ENCODE results near the gene MAD1L1. TPM values are rescaled to one million over a fixed set of nuclear protein-coding genes. Genes with fewer than 3 reads are reported as not detected.

The MAD1L1 gene
- total and polyA plus RNA-seq, 2 donors (not counting 3 experiments of a cell fraction or from before 2014, with no cell fraction given): 34.1 to 42.3 TPM

DNA sequence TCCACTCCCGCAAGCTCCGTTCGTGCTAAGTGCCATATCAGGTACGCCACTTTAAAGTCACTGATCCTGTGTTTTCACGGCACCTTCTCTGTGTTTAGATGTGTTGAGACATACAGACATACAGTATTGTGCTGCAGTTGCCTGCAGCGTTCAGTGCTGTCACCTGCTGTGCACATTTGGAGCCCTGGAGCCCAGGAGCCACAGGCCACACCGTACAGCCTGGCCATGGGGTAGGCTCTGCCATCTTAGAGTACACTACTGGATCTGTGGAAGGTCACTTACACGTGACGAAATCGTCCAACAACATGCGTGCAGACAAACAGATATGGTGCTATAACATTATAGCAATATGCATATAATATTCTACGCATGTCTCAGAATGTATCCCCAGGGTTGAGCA is 451.4 kb downstream of the MAD1L1 start:
- H3K27ac ChIP-seq (ENCODE audit: insufficient read depth, low read depth, low read length): no peak overlapping the region
- intact Hi-C loops (cut with micrococcal nuclease): no loop called here
- no peaks in the 10 kb centered on the region for H3K9me3 ChIP-seq (replicated peaks; ENCODE audit: control insufficient read depth, insufficient read depth, low read length)
- DNase-seq (ENCODE audit: low read depth, low spot score): no peak
- no peaks in the 10 kb centered on the region for H3K79me2 ChIP-seq (ENCODE audit: control insufficient read depth, insufficient read depth, low read length)
- no peaks in the 10 kb centered on the region for H3K36me3 ChIP-seq (ENCODE audit: control insufficient read depth in 2 of 2, extremely low read depth in 1 of 2, insufficient read depth in 2 of 2, low read length in 2 of 2)
- TF ChIP-seq, protein P1, sequence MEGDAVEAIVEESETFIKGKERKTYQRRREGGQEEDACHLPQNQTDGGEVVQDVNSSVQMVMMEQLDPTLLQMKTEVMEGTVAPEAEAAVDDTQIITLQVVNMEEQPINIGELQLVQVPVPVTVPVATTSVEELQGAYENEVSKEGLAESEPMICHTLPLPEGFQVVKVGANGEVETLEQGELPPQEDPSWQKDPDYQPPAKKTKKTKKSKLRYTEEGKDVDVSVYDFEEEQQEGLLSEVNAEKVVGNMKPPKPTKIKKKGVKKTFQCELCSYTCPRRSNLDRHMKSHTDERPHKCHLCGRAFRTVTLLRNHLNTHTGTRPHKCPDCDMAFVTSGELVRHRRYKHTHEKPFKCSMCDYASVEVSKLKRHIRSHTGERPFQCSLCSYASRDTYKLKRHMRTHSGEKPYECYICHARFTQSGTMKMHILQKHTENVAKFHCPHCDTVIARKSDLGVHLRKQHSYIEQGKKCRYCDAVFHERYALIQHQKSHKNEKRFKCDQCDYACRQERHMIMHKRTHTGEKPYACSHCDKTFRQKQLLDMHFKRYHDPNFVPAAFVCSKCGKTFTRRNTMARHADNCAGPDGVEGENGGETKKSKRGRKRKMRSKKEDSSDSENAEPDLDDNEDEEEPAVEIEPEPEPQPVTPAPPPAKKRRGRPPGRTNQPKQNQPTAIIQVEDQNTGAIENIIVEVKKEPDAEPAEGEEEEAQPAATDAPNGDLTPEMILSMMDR (IDR thresholded peaks at IDR 0.05; ENCODE audit: extremely low read depth in 1 of 2, insufficient read depth in 1 of 2, low read depth in 1 of 2, low read length in 2 of 2): no peak
- TF ChIP-seq GATA2 (IDR thresholded peaks at IDR 0.05; ENCODE audit: insufficient read depth, insufficient read length, low read depth, low read length): no peak
- no peak for TF ChIP-seq MYC (IDR thresholded peaks at IDR 0.05; ENCODE audit: low read depth, low read length)
- TF ChIP-seq, protein P2, sequence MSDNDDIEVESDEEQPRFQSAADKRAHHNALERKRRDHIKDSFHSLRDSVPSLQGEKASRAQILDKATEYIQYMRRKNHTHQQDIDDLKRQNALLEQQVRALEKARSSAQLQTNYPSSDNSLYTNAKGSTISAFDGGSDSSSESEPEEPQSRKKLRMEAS (IDR thresholded peaks at IDR 0.05; ENCODE audit: insufficient read depth, insufficient read length): no peak
- BruUV-seq (replicated peaks): no TSS peak
- H3K9ac ChIP-seq (replicated peaks; ENCODE audit: extremely low read depth, insufficient read depth, low read length): no peak overlapping the region
- no peaks in the 10 kb centered on the region for H3K27me3 ChIP-seq (ENCODE audit: control insufficient read depth in 2 of 2, insufficient read depth in 2 of 2, low read length in 2 of 2)
- ChIA-PET CTCF (no interaction called here), POLR2A (no interaction called here)
- H3K4me2 ChIP-seq (ENCODE audit: insufficient read depth, low read length): no peak overlapping the region
- no peaks in the 10 kb centered on the region for H4K20me1 ChIP-seq (replicated peaks; ENCODE audit: control insufficient read depth, extremely low read depth, insufficient read depth, low read length)
- no peaks in the 10 kb centered on the region for H3K9me1 ChIP-seq (replicated peaks; ENCODE audit: control insufficient read depth, extremely low read depth, insufficient read depth, low read length)
- dilution Hi-C loops (cut with MboI; ENCODE audit: extremely low pct_ligation_motif_present, low sequenced_read_pairs): no loop called here
- no peak for FAIRE-seq
- H3K4me3 ChIP-seq (replicated peaks in 1 of 3; ENCODE audit: insufficient read depth in 1 of 3, low read depth in 1 of 3, low read length in 3 of 3): no peak overlapping the region
- H3K4me1 ChIP-seq (ENCODE audit: control insufficient read depth, extremely low read depth, insufficient read depth, low read length): no peaks in the 10 kb centered on the region
- no peak overlapping the region for H2AFZ ChIP-seq (ENCODE audit: low read depth, low read length)

DNA sequence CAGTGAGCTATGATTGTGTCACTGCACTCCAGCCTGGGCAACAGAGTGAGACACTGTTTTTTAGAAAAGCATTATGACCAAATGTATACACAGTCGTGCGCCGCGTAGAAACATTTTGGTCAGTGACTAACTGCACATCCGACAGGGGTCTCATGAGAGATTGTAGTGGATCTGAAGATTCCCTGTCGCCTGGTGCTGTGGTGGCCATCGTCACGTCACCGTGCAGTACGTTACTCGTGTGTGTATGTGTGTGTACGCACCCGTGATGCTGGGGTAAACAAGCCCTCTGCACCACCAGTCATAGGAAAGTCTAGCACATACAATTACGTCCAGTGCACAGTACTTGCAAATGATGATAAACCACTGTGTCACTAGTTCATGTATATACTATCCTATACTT is 453.3 kb downstream of the MAD1L1 start:
- no peak for DNase-seq (ENCODE audit: low read depth, low spot score)
- no peak overlapping the region for H3K4me2 ChIP-seq (ENCODE audit: insufficient read depth, low read length)
- no peak overlapping the region for H3K27ac ChIP-seq (ENCODE audit: insufficient read depth, low read depth, low read length)
- FAIRE-seq: no peak
- H2AFZ ChIP-seq (ENCODE audit: low read depth, low read length): no peak overlapping the region
- BruUV-seq (replicated peaks): no TSS peak
- dilution Hi-C loops (cut with MboI; ENCODE audit: extremely low pct_ligation_motif_present, low sequenced_read_pairs): no loop called here
- no peaks in the 10 kb centered on the region for H3K9me3 ChIP-seq (replicated peaks; ENCODE audit: control insufficient read depth, insufficient read depth, low read length)
- no peaks in the 10 kb centered on the region for H3K36me3 ChIP-seq (ENCODE audit: control insufficient read depth in 2 of 2, extremely low read depth in 1 of 2, insufficient read depth in 2 of 2, low read length in 2 of 2)
- no peak overlapping the region for H3K4me3 ChIP-seq (replicated peaks in 1 of 3; ENCODE audit: insufficient read depth in 1 of 3, low read depth in 1 of 3, low read length in 3 of 3)
- intact Hi-C loops (cut with micrococcal nuclease): no loop called here
- ChIA-PET POLR2A (no interaction called here), CTCF (no interaction called here)
- H4K20me1 ChIP-seq (replicated peaks; ENCODE audit: control insufficient read depth, extremely low read depth, insufficient read depth, low read length): no peaks in the 10 kb centered on the region
- no peak overlapping the region for H3K9ac ChIP-seq (replicated peaks; ENCODE audit: extremely low read depth, insufficient read depth, low read length)
- TF ChIP-seq FOS (IDR thresholded peaks at IDR 0.05; ENCODE audit: borderline replicate concordance, insufficient read depth, low read length) (no peak), POLR2A (IDR thresholded peaks at IDR 0.05; ENCODE audit: low read depth, low read length) (no peak), POLR2AphosphoS5 (IDR thresholded peaks at IDR 0.05; ENCODE audit: insufficient read depth, low read depth, low read length) (no peak), MYC (IDR thresholded peaks at IDR 0.05; ENCODE audit: low read depth, low read length) (no peak), EZH2 (IDR thresholded peaks at IDR 0.05; ENCODE audit: borderline replicate concordance, low read depth, low read length, severe bottlenecking) (no peak), JUN (IDR thresholded peaks at IDR 0.05; ENCODE audit: borderline replicate concordance, insufficient read depth, insufficient read length, low read depth) (no peak), GATA2 (IDR thresholded peaks at IDR 0.05; ENCODE audit: insufficient read depth, insufficient read length, low read depth, low read length) (no peak)
- TF ChIP-seq, protein P1 (IDR thresholded peaks at IDR 0.05; ENCODE audit: extremely low read depth in 1 of 2, insufficient read depth in 1 of 2, low read depth in 1 of 2, low read length in 2 of 2): no peak
- TF ChIP-seq, protein P2 (IDR thresholded peaks at IDR 0.05; ENCODE audit: insufficient read depth, insufficient read length): no peak
- H3K27me3 ChIP-seq (ENCODE audit: control insufficient read depth in 2 of 2, insufficient read depth in 2 of 2, low read length in 2 of 2): peaks cover 0 to 2% of the 10 kb centered on the region in 2 experiments
- no peaks in the 10 kb centered on the region for H3K9me1 ChIP-seq (replicated peaks; ENCODE audit: control insufficient read depth, extremely low read depth, insufficient read depth, low read length)
- H3K4me1 ChIP-seq (ENCODE audit: control insufficient read depth, extremely low read depth, insufficient read depth, low read length): no peaks in the 10 kb centered on the region
- H3K79me2 ChIP-seq (ENCODE audit: control insufficient read depth, insufficient read depth, low read length): no peaks in the 10 kb centered on the region
